ENCODE measurements around the gene AAK1.

- TF ChIP-seq CTCF (IDR thresholded peaks at IDR 0.05) (no peak), POLR2A (IDR thresholded peaks at IDR 0.05) (no peak), POLR2AphosphoS5 (IDR thresholded peaks at IDR 0.05) (no peak)
These were observed 26.1 kb upstream of the AAK1 start for GRCh38 chr2:69669666-69670065.

All from prostate gland (tissue), 2 donors.